ENCODE measurements around the gene AKR1D1.

DNA sequence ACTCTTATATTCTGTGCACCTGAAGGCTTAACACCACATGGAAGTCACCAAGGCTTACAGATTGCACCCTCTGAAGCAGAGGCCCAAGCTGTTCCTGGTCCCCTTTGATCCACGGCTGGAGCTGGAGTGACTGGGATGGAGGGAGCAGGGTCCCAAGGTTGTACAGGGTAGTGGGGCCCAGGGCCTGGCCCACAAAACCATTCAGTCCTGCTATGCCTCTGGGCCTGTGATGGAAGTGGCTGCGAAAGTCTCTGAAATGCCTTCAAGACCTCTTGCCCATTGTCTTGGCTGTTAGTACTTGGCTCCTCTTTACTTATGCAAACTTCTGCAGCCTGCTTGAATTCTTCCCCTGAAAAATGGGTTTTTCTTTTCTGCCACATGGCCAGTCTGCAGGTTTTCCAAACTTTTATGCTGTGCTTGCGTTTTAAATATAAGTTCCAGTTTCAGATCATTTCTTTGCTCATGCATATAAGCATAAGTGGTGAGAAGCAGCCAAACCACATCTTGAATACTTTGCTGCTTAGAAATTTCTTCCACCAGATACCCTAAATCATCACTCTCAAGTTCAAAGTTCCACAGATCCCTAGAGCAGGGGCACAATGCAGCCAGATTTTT is 53.4 kb downstream of the AKR1D1 start:
- TF ChIP-seq, protein P1, sequence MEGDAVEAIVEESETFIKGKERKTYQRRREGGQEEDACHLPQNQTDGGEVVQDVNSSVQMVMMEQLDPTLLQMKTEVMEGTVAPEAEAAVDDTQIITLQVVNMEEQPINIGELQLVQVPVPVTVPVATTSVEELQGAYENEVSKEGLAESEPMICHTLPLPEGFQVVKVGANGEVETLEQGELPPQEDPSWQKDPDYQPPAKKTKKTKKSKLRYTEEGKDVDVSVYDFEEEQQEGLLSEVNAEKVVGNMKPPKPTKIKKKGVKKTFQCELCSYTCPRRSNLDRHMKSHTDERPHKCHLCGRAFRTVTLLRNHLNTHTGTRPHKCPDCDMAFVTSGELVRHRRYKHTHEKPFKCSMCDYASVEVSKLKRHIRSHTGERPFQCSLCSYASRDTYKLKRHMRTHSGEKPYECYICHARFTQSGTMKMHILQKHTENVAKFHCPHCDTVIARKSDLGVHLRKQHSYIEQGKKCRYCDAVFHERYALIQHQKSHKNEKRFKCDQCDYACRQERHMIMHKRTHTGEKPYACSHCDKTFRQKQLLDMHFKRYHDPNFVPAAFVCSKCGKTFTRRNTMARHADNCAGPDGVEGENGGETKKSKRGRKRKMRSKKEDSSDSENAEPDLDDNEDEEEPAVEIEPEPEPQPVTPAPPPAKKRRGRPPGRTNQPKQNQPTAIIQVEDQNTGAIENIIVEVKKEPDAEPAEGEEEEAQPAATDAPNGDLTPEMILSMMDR (IDR thresholded peaks at IDR 0.05): no peak
- TF ChIP-seq POLR2A (IDR thresholded peaks at IDR 0.05): no peak
